ENCODE data around the gene TTLL11. TPM values are rescaled to one million over a fixed set of nuclear protein-coding genes. Genes with fewer than 3 reads are reported as not detected.

TTLL11 gene
- total RNA-seq, 1 experiment from 2014 or later: 7.0 TPM

DNA sequence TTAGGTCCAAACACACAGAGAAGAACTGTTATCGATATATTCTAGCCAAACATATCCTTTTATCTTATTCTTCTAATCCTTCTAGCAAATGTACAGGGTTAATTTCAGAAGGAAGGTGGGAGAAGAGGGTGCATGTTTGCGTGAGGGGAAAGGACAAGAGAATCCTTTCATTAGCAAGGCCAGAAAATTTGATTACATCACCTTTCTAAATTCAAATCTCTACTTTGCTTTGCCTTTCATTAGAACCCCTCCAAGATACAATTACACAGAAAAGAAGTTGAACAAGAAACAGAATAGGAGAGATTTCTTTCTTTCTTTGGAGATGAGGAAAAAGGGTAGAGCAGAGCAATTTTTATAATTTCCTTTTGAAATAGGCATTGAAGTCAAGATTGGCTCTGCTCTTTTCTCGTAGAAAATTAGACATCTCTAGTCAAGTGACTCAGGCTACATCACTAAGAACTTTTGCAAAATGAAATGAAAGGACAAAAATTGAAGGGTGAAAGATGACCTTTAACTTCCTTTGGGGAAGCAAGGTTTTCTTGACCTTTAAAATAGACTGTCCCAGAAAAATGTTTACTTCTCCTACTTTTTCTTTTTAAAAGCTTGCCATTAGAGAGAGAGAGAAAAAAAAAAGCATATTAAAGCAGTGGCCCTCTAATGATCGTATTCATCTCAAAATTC is 81.2 kb downstream of the TTLL11 start:
- H3K9me2 ChIP-seq (replicated peaks; ENCODE audit: low read length): no peaks in the 10 kb centered on the region
- ChIA-PET POLR2A (ENCODE audit: unreplicated experiment) (no interaction called here), CTCF (no interaction called here)
- no peaks in the 10 kb centered on the region for H3K36me3 ChIP-seq (ENCODE audit: low read depth, low read length)
- DNase-seq (no peak), ATAC-seq (no peak)
- no peak overlapping the region for H2AFZ ChIP-seq (ENCODE audit: low read length)
- BruUV-seq (replicated peaks): no TSS peak
- intact Hi-C loops (cut with micrococcal nuclease): no loop called here
- no peak overlapping the region for H3K4me2 ChIP-seq (ENCODE audit: low read length)
- H3K4me1 ChIP-seq (ENCODE audit: insufficient read depth, low read length): no peaks in the 10 kb centered on the region
- TF ChIP-seq, protein P1, sequence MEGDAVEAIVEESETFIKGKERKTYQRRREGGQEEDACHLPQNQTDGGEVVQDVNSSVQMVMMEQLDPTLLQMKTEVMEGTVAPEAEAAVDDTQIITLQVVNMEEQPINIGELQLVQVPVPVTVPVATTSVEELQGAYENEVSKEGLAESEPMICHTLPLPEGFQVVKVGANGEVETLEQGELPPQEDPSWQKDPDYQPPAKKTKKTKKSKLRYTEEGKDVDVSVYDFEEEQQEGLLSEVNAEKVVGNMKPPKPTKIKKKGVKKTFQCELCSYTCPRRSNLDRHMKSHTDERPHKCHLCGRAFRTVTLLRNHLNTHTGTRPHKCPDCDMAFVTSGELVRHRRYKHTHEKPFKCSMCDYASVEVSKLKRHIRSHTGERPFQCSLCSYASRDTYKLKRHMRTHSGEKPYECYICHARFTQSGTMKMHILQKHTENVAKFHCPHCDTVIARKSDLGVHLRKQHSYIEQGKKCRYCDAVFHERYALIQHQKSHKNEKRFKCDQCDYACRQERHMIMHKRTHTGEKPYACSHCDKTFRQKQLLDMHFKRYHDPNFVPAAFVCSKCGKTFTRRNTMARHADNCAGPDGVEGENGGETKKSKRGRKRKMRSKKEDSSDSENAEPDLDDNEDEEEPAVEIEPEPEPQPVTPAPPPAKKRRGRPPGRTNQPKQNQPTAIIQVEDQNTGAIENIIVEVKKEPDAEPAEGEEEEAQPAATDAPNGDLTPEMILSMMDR (conservative IDR thresholded peaks at IDR 0.05; ENCODE audit: low read depth, low read length): no peak
- TF ChIP-seq EZH2phosphoT487 (IDR thresholded peaks at IDR 0.05; ENCODE audit: borderline replicate concordance, low read length): no peak
- no peak for TF ChIP-seq EZH2 (IDR thresholded peaks at IDR 0.05; ENCODE audit: low read length, unreplicated experiment)
- no peak overlapping the region for H3K27ac ChIP-seq (ENCODE audit: low read length)
- H3F3A ChIP-seq (ENCODE audit: low read length, unreplicated experiment): no peaks in the 10 kb centered on the region
- H3K9ac ChIP-seq (ENCODE audit: low read length): no peak overlapping the region
- no peaks in the 10 kb centered on the region for H3K27me3 ChIP-seq (ENCODE audit: low read length)
- H3K9me3 ChIP-seq (ENCODE audit: low read length): no peaks in the 10 kb centered on the region
- no peaks in the 10 kb centered on the region for H3K79me2 ChIP-seq (ENCODE audit: low read length)
- no peak overlapping the region for H3K4me3 ChIP-seq (ENCODE audit: low read length)
- no peaks in the 10 kb centered on the region for H4K20me1 ChIP-seq (ENCODE audit: low read length)

DNA sequence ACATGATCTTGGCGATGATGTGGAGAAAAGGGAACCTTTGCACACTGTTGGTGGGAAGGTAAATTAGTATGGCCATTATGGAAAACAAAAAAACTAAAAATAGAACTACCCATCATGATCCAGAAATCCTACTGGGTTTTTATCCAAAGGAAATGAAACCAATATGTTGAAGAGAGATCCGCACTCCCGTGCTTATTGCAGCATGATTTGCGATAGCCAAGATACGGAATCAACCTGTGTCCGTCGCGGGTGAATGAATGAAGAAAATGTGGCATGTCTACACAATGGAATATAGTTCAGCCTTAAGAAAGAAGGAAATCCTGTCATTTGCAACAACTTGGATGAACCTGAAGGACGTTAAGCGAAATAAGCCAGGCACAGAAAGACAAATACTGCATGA is 84.5 kb downstream of the TTLL11 start:
- no peak overlapping the region for H3K9ac ChIP-seq (ENCODE audit: low read length)
- H3K9me3 ChIP-seq (ENCODE audit: low read length): no peaks in the 10 kb centered on the region
- POLR2A ChIA-PET (ENCODE audit: unreplicated experiment): interaction anchor here (0.7 kb wide), 1 partner anchor 138 kb away, joined by 4 read pairs; no protein-coding TSS in a partner anchor
- H3K9me2 ChIP-seq (replicated peaks; ENCODE audit: low read length): no peaks in the 10 kb centered on the region
- no peak overlapping the region for H2AFZ ChIP-seq (ENCODE audit: low read length)
- H3F3A ChIP-seq (ENCODE audit: low read length, unreplicated experiment): no peaks in the 10 kb centered on the region
- H4K20me1 ChIP-seq (ENCODE audit: low read length): no peaks in the 10 kb centered on the region
- H3K4me1 ChIP-seq (ENCODE audit: insufficient read depth, low read length): no peaks in the 10 kb centered on the region
- CTCF ChIA-PET: no interaction called here
- no peak overlapping the region for H3K27ac ChIP-seq (ENCODE audit: low read length)
- TF ChIP-seq, protein P1 (conservative IDR thresholded peaks at IDR 0.05; ENCODE audit: low read depth, low read length): no peak
- TF ChIP-seq EZH2phosphoT487 (IDR thresholded peaks at IDR 0.05; ENCODE audit: borderline replicate concordance, low read length): no peak
- no peak for TF ChIP-seq EZH2 (IDR thresholded peaks at IDR 0.05; ENCODE audit: low read length, unreplicated experiment)
- H3K79me2 ChIP-seq (ENCODE audit: low read length): no peaks in the 10 kb centered on the region
- no peak overlapping the region for H3K4me2 ChIP-seq (ENCODE audit: low read length)
- no peaks in the 10 kb centered on the region for H3K36me3 ChIP-seq (ENCODE audit: low read depth, low read length)
- H3K27me3 ChIP-seq (ENCODE audit: low read length): no peaks in the 10 kb centered on the region
- no TSS peak for BruUV-seq (replicated peaks)
- DNase-seq: no peak
- intact Hi-C loops (cut with micrococcal nuclease): loop anchor here (5.0 kb wide), 1 partner anchor 461 kb away; no protein-coding TSS in a partner anchor
- no peak overlapping the region for H3K4me3 ChIP-seq (ENCODE audit: low read length)
- no peak for ATAC-seq

DNA sequence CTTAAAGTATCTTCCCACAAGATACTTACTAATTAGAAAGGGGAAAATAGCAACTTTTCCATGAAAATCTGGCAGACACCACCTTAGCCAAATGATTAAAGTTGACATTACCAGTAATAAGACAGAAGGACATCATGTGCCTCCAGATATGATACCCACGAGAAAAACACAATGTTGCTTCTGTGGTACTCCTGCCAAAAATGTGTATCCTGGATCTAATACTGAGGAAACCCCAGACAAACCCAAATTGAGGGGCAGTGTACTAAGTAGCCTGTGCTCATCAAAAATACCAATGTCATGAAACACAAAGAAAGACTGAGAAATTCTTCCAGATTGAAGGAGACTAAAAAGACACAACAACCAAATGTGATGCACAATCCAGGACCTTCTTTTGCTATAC is 85.3 kb downstream of the TTLL11 start:
- BruUV-seq (replicated peaks): no TSS peak
- Histone ChIP-seq H3K9ac (ENCODE audit: low read length) (no peak overlapping the region), H3F3A (ENCODE audit: low read length, unreplicated experiment) (no peaks in the 10 kb centered on the region), H3K4me1 (ENCODE audit: insufficient read depth, low read length) (no peaks in the 10 kb centered on the region), H2AFZ (ENCODE audit: low read length) (no peak overlapping the region), H3K9me2 (replicated peaks; ENCODE audit: low read length) (no peaks in the 10 kb centered on the region), H3K27ac (ENCODE audit: low read length) (no peak overlapping the region), H3K4me2 (ENCODE audit: low read length) (no peak overlapping the region), H3K9me3 (ENCODE audit: low read length) (no peaks in the 10 kb centered on the region), H4K20me1 (ENCODE audit: low read length) (no peaks in the 10 kb centered on the region), H3K4me3 (ENCODE audit: low read length) (no peak overlapping the region), H3K36me3 (ENCODE audit: low read depth, low read length) (no peaks in the 10 kb centered on the region), H3K27me3 (ENCODE audit: low read length) (no peaks in the 10 kb centered on the region), H3K79me2 (ENCODE audit: low read length) (no peaks in the 10 kb centered on the region)
- ChIA-PET CTCF (no interaction called here), POLR2A (ENCODE audit: unreplicated experiment) (interaction anchor here (0.7 kb wide), 1 partner anchor 138 kb away, joined by 4 read pairs; no protein-coding TSS in a partner anchor)
- intact Hi-C loops (cut with micrococcal nuclease): loop anchor here (5.0 kb wide), 1 partner anchor 461 kb away; no protein-coding TSS in a partner anchor
- TF ChIP-seq, protein P1 (conservative IDR thresholded peaks at IDR 0.05; ENCODE audit: low read depth, low read length): no peak
- TF ChIP-seq EZH2 (IDR thresholded peaks at IDR 0.05; ENCODE audit: low read length, unreplicated experiment) (no peak), EZH2phosphoT487 (IDR thresholded peaks at IDR 0.05; ENCODE audit: borderline replicate concordance, low read length) (no peak)
- ATAC-seq: no peak
- DNase-seq: no peak
